NCI-H1092 treated with DMSO at 0.1 percent for 48 hours (cell line): Measurements from ENCODE around the gene CFAP65.

ENCODE experiments used
- DNase-seq: peaks from one replicate; lab custom pipeline; 2025; lab: John Stamatoyannopoulos, UW

Gene CFAP65

GRCh38 chr2:218990612-218991011, 50.7 kb downstream of the CFAP65 start:
- DNase-seq: no peak

- no peak for DNase-seq
Observed at GRCh38 chr2:218990052-218990451, 51.3 kb downstream of the CFAP65 start.

GRCh38 chr2:218988650-218989049, 52.7 kb downstream of the CFAP65 start:
- no peak for DNase-seq

GRCh38 chr2:218988164-218988563, 53.2 kb downstream of the CFAP65 start:
- DNase-seq: no peak

- no peak for DNase-seq
Observed at GRCh38 chr2:218986148-218986761, 55.1 kb downstream of the CFAP65 start.

- DNase-seq: no peak
Observed at GRCh38 chr2:218985325-218986091, 55.8 kb downstream of the CFAP65 start.

- no peak for DNase-seq
Observed at GRCh38 chr2:218985021-218985324, 56.3 kb downstream of the CFAP65 start, which contains the start of gene FEV. TSS of gene FEV (minus strand) at chr2:218985184. CDS start at chr2:218985075, 109 bp downstream.

- DNase-seq: peak; percentile 18
Observed at GRCh38 chr2:218984239-218985020, 56.9 kb downstream of the CFAP65 start.

- DNase-seq: no peak
Observed at GRCh38 chr2:218983934-218984238, 57.4 kb downstream of the CFAP65 start.

- DNase-seq: no peak
Observed at GRCh38 chr2:218983263-218983933, 57.9 kb downstream of the CFAP65 start.

GRCh38 chr2:218982586-218983262, 58.6 kb downstream of the CFAP65 start:
- DNase-seq: no peak

GRCh38 chr2:218981881-218982585, 59.3 kb downstream of the CFAP65 start:
- peak; percentile 20 for DNase-seq

- DNase-seq: no peak
Observed at GRCh38 chr2:218981390-218981880, 59.9 kb downstream of the CFAP65 start.

- no peak for DNase-seq
Observed at GRCh38 chr2:218980735-218981389, 60.5 kb downstream of the CFAP65 start.

GRCh38 chr2:218979846-218980734, 61.2 kb downstream of the CFAP65 start:
- DNase-seq: peak; percentile 74

GRCh38 chr2:218975060-218975777, 66.1 kb downstream of the CFAP65 start:
- no peak for DNase-seq

- DNase-seq: no peak
Observed at GRCh38 chr2:218970894-218971293, 70.4 kb downstream of the CFAP65 start.

- peak; percentile 36 for DNase-seq
Observed at GRCh38 chr2:218964041-218964771, 77.1 kb downstream of the CFAP65 start.
